ENCODE measurements around the gene EEF1AKMT1. TPM values are rescaled to one million over a fixed set of nuclear protein-coding genes. Genes with fewer than 3 reads are reported as not detected.

The EEF1AKMT1 gene
- total and polyA plus RNA-seq, 2 experiments from 2014 or later, result 3.2 to 7.6 TPM

GRCh38 chr13:20680416-20681080, 93.2 kb downstream of the EEF1AKMT1 start:
- H3K36me3 ChIP-seq (ENCODE audit: insufficient read depth), result no peaks in the 10 kb centered on the region
- H3K36me3 Mint-ChIP-seq (ENCODE audit: low read depth), result no peaks in the 10 kb centered on the region
- H2AFZ ChIP-seq, result no peak overlapping the region
- no peaks in the 10 kb centered on the region for H3K27me3 ChIP-seq (ENCODE audit: insufficient read depth)
- H3K27ac Mint-ChIP-seq, result no peak overlapping the region
- no peak for DNase-seq (ENCODE audit: low spot score)
- no peak for TF ChIP-seq JUNB (IDR thresholded peaks at IDR 0.05; ENCODE audit: unreplicated experiment)
- no peak for TF ChIP-seq ZNF331 (CRISPR knock-in tag; IDR thresholded peaks at IDR 0.05; ENCODE audit: low read depth)
- TF ChIP-seq STAT1 (IDR thresholded peaks at IDR 0.05; ENCODE audit: unreplicated experiment), result no peak
- TF ChIP-seq, protein P1, sequence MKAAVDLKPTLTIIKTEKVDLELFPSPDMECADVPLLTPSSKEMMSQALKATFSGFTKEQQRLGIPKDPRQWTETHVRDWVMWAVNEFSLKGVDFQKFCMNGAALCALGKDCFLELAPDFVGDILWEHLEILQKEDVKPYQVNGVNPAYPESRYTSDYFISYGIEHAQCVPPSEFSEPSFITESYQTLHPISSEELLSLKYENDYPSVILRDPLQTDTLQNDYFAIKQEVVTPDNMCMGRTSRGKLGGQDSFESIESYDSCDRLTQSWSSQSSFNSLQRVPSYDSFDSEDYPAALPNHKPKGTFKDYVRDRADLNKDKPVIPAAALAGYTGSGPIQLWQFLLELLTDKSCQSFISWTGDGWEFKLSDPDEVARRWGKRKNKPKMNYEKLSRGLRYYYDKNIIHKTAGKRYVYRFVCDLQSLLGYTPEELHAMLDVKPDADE (IDR thresholded peaks at IDR 0.05), result no peak
- TF ChIP-seq, protein P2, sequence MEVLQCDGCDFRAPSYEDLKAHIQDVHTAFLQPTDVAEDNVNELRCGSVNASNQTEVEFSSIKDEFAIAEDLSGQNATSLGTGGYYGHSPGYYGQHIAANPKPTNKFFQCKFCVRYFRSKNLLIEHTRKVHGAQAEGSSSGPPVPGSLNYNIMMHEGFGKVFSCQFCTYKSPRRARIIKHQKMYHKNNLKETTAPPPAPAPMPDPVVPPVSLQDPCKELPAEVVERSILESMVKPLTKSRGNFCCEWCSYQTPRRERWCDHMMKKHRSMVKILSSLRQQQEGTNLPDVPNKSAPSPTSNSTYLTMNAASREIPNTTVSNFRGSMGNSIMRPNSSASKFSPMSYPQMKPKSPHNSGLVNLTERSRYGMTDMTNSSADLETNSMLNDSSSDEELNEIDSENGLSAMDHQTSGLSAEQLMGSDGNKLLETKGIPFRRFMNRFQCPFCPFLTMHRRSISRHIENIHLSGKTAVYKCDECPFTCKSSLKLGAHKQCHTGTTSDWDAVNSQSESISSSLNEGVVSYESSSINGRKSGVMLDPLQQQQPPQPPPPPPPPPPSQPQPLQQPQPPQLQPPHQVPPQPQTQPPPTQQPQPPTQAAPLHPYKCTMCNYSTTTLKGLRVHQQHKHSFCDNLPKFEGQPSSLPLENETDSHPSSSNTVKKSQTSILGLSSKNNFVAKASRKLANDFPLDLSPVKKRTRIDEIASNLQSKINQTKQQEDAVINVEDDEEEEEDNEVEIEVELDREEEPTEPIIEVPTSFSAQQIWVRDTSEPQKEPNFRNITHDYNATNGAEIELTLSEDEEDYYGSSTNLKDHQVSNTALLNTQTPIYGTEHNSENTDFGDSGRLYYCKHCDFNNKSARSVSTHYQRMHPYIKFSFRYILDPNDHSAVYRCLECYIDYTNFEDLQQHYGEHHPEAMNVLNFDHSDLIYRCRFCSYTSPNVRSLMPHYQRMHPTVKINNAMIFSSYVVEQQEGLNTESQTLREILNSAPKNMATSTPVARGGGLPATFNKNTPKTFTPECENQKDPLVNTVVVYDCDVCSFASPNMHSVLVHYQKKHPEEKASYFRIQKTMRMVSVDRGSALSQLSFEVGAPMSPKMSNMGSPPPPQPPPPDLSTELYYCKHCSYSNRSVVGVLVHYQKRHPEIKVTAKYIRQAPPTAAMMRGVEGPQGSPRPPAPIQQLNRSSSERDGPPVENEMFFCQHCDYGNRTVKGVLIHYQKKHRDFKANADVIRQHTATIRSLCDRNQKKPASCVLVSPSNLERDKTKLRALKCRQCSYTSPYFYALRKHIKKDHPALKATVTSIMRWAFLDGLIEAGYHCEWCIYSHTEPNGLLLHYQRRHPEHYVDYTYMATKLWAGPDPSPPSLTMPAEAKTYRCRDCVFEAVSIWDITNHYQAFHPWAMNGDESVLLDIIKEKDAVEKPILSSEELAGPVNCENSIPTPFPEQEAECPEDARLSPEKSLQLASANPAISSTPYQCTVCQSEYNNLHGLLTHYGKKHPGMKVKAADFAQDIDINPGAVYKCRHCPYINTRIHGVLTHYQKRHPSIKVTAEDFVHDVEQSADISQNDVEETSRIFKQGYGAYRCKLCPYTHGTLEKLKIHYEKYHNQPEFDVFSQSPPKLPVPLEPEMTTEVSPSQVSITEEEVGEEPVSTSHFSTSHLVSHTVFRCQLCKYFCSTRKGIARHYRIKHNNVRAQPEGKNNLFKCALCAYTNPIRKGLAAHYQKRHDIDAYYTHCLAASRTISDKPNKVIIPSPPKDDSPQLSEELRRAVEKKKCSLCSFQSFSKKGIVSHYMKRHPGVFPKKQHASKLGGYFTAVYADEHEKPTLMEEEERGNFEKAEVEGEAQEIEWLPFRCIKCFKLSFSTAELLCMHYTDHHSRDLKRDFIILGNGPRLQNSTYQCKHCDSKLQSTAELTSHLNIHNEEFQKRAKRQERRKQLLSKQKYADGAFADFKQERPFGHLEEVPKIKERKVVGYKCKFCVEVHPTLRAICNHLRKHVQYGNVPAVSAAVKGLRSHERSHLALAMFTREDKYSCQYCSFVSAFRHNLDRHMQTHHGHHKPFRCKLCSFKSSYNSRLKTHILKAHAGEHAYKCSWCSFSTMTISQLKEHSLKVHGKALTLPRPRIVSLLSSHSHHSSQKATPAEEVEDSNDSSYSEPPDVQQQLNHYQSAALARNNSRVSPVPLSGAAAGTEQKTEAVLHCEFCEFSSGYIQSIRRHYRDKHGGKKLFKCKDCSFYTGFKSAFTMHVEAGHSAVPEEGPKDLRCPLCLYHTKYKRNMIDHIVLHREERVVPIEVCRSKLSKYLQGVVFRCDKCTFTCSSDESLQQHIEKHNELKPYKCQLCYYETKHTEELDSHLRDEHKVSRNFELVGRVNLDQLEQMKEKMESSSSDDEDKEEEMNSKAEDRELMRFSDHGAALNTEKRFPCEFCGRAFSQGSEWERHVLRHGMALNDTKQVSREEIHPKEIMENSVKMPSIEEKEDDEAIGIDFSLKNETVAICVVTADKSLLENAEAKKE (CRISPR knock-in tag; IDR thresholded peaks at IDR 0.05), result no peak
- TF ChIP-seq EZH2 (IDR thresholded peaks at IDR 0.05; ENCODE audit: low read depth, unreplicated experiment), result no peak
- no peak for TF ChIP-seq ZNF114 (CRISPR knock-in tag; IDR thresholded peaks at IDR 0.05)
- no peak for TF ChIP-seq CREB1 (CRISPR knock-in tag; IDR thresholded peaks at IDR 0.05; ENCODE audit: low read depth)
- H3K27ac ChIP-seq (ENCODE audit: low read depth), result no peak overlapping the region
- H3K79me2 ChIP-seq (replicated peaks; ENCODE audit: insufficient read depth), result no peaks in the 10 kb centered on the region
- no peaks in the 10 kb centered on the region for H3K9me3 Mint-ChIP-seq
- peaks cover 31% of the 10 kb centered on the region for H3K4me1 ChIP-seq (ENCODE audit: insufficient read depth)
- no peak overlapping the region for H3K4me2 ChIP-seq
- H3F3A ChIP-seq (replicated peaks; ENCODE audit: low read depth), result no peaks in the 10 kb centered on the region
- H3K4me3 ChIP-seq, result no peak overlapping the region
- no peaks in the 10 kb centered on the region for H4K20me1 ChIP-seq (replicated peaks; ENCODE audit: insufficient read depth)
- no peak for ATAC-seq
- H3K4me3 Mint-ChIP-seq, result no peak overlapping the region
- peaks cover 52% of the 10 kb centered on the region for H3K4me1 Mint-ChIP-seq
- no peaks in the 10 kb centered on the region for H3K9me2 ChIP-seq (ENCODE audit: insufficient read depth)
- peaks cover 2% of the 10 kb centered on the region for H3K27me3 Mint-ChIP-seq (ENCODE audit: insufficient read depth, low read depth, poor library complexity)

Data from GM23338 (cell line).